Small intestine (tissue), 7 donors: Measurements from ENCODE around the gene DELE1. TPM values are rescaled to one million over a fixed set of nuclear protein-coding genes. Genes with fewer than 3 reads are reported as not detected.

ENCODE experiments used
- DNase-seq, 2 donors: peaks; one replicate each; pipeline versions ENCODE4 v3.0.0 to v3.0.0-alpha.2; 2013
- FAIRE-seq: peaks from 2 replicates; lab custom pipeline; 2012; peaks lifted over from hg19 to GRCh38; lab: Jason Lieb, UNC
- H3K27ac ChIP-seq, 3 donors: one replicate each; pipeline ENCODE4 v1.5.1; 2013; ENCODE audit warnings: low read length in 2 of 3, mild to moderate bottlenecking in 2 of 3, control low read depth in 1 of 3, inconsistent platforms in 1 of 3, low read depth in 1 of 3, moderate library complexity in 1 of 3
- H3K27me3 ChIP-seq, 3 donors: one replicate each; pipeline ENCODE4 v1.6.1; 2013; ENCODE audit warnings: low read length in 3 of 3, inconsistent platforms in 1 of 3; ENCODE audit not compliant: control insufficient read depth in 3 of 3, insufficient read depth in 3 of 3
- H3K36me3 ChIP-seq, 3 donors: one replicate each; pipeline ENCODE4 v1.6.1; 2013; ENCODE audit warnings: low read length in 3 of 3, inconsistent platforms in 1 of 3, low read depth in 1 of 3, mild to moderate bottlenecking in 1 of 3, moderate library complexity in 1 of 3; ENCODE audit not compliant: control insufficient read depth in 3 of 3, insufficient read depth in 2 of 3
- H3K4me1 ChIP-seq, 3 donors: one replicate each; pipeline ENCODE4 v1.6.1; 2013; ENCODE audit warnings: low read length in 2 of 3, inconsistent platforms in 1 of 3, low read depth in 1 of 3, mild to moderate bottlenecking in 1 of 3, moderate library complexity in 1 of 3; ENCODE audit not compliant: control insufficient read depth in 3 of 3, insufficient read depth in 2 of 3
- H3K4me3 ChIP-seq, 3 donors: one replicate each; pipeline ENCODE4 v1.5.1; 2013; ENCODE audit warnings: low read length in 3 of 3, control low read depth in 1 of 3, inconsistent platforms in 1 of 3, low read depth in 1 of 3, mild to moderate bottlenecking in 1 of 3, moderate library complexity in 1 of 3
- H3K9me3 ChIP-seq, 2 donors: one replicate each; pipeline ENCODE4 v1.6.1; 2013; ENCODE audit warnings: low read depth in 1 of 2, low read length in 1 of 2; ENCODE audit not compliant: control insufficient read depth in 2 of 2, insufficient read depth in 1 of 2
- WGBS, 3 donors: extraction: QIAGEN DNeasy Blood & Tissue Kit; methylation state at CpG; one replicate each; pipeline ENCODE4 v1.1.7; 2013; 5-methylcytosine and 5-hydroxymethylcytosine counted together
- polyA plus RNA-seq, 4 donors: library from polyadenylated mRNA; stranded (reverse) in 3 of 4; unstranded in 1 of 4; fragments of 200-250 nt in 3 of 4; fragments of 120-200 nt in 1 of 4; gene quantifications; one replicate each; pipeline versions ENCODE4 v1.2.1 to v1.2.3, GENCODE V29; 2013
- donor health status: healthy with polysubstance abuse.
- donor health status: control.
- donor health status: control.
- donor health status: Bipolar disorder and iron deficiency.
- donor health status: healthy.

The DELE1 gene
- polyA plus RNA-seq, 4 donors = 32.2 to 120 (median 44.4) TPM

DNA sequence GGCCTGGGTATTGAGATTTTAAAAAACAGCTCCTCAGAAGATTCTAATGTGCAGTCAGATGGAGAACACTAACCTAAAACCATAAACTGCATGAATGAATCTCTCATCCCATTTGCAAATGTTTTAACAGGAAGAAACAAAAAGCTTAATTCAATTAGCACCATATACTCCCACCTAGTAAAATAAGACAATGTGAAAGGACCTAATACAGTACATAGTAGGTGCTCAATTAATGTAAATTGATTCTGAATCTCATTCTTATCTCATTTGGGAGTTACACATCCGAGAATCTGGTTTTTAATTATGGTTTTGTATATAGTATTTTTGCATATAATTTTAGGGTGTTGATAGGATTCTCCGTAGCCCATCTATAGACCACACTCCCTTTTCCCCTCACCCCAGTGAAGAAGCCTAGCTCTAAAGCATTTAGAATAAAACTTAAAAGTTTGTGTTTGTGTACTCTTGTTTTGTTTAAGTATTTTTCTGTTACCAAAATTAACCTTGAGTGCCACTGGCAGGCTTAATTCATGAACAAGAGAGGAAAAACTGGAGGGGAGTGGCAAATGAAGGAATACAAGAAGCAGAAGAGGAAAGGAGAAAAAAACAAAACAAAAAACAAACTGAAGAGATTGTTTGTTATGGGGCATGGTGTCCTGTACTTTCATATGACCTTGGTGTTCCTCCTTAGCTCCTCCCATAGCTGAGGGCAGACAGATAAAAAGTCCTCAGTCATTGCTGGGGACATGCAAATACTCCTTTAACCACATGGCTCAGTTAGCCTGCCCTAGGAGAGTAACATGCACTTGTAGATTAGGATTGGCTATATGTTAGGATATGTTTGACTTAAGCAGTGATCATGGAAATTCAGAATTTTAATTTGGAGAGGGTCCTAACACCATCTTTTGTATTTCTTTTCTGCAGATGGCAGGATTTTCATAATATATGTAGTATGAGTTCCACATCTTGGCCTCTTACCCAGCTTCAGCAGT, 46.4 kb downstream of the DELE1 start:
- peaks cover 0 to 15% (median 13%) of the 10 kb centered on the region in 3 donors for H3K4me1 ChIP-seq
- FAIRE-seq = no peak
- H3K27ac ChIP-seq = peak overlapping the region; percentile 97 to 100 (median 99)
- no peaks in the 10 kb centered on the region for H3K27me3 ChIP-seq
- no peaks in the 10 kb centered on the region for H3K9me3 ChIP-seq
- DNase-seq = peak; percentile 65 to 78
- 60 to 72% (median 65%) methylated on average over 2 of the region's 2 CpGs for WGBS, 3 donors
- peak overlapping the region; percentile 62 to 95 (median 72) for H3K4me3 ChIP-seq
- H3K36me3 ChIP-seq = peaks cover 0 to 16% (median 0%) of the 10 kb centered on the region in 3 donors

DNA sequence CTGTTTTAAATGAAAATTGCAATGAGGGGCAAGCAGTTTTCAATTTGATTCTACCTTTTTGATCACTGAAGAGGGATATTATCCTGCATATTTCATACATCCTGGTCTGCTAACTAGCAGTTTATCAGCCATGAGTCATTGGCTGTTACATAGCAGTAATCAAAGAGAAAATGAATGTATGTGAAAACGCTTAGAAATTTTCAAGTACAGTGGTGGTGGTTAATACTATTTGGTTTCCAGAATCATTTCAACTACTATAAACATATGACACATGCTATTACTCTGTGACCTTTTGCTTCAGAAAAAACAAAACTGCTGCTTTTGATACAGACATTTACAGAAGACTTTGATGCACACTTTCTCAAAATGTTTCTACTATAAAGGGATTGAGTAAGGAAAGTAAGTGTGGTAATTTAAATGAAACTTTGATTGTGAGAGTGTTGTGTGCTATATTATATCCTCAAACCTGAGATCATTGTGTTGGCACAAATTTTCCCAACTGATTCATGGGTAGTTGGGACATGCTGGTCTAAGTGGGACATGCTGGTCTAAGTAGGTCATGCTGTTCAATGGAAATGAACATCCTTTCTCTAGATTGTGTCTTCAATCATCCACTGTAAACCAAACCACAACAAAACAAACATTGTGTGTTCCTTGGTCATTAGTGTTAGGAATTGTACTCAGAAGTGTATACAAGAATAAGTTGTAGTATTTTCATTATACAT, 50.4 kb downstream of the DELE1 start:
- peaks cover 0 to 29% (median 6%) of the 10 kb centered on the region in 3 donors for H3K36me3 ChIP-seq
- no peak for FAIRE-seq

DNA sequence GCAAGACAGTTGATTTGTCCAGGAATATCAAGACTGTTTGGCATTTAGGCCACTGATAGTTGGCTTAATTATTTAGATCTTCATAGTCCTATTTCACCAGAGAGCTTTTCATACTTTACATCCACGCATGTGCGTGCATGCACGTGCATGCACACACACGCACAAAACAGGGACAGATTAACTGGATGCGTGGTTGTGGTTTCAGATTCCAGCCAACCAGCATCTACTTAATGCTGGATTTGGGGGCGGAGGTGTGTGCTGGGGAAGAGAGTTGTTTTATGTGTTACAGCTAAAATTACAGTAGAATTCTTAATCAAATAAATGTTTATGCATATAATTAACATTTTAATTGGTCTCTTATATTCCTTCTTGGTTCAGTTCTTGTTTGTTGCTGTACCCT, 52.5 kb downstream of the DELE1 start:
- H3K4me1 ChIP-seq = peaks cover 0 to 12% (median 8%) of the 10 kb centered on the region in 3 donors
- no peak overlapping the region for H3K4me3 ChIP-seq
- DNase-seq (no peak), FAIRE-seq (no peak)
- peaks cover 11 to 41% (median 14%) of the 10 kb centered on the region in 3 donors for H3K36me3 ChIP-seq
- H3K27me3 ChIP-seq = no peaks in the 10 kb centered on the region
- H3K27ac ChIP-seq = no peak overlapping the region
- 92 to 97% (median 95%) methylated on average over 6 of the region's 6 CpGs for WGBS, 3 donors
- H3K9me3 ChIP-seq = no peaks in the 10 kb centered on the region

More for the DNA sequence above, 50.4 kb downstream of the DELE1 start:
- Histone ChIP-seq H3K4me3 (no peak overlapping the region), H3K27me3 (no peaks in the 10 kb centered on the region), H3K27ac (no peak overlapping the region), H3K4me1 (peaks cover 0 to 17% (median 15%) of the 10 kb centered on the region in 3 donors), H3K9me3 (no peaks in the 10 kb centered on the region)
- peak in 1 of 2 donors; percentile 13 for DNase-seq
- 26 to 48% (median 37%) methylated on average over 1 of the region's 1 CpG for WGBS, 3 donors

DNA sequence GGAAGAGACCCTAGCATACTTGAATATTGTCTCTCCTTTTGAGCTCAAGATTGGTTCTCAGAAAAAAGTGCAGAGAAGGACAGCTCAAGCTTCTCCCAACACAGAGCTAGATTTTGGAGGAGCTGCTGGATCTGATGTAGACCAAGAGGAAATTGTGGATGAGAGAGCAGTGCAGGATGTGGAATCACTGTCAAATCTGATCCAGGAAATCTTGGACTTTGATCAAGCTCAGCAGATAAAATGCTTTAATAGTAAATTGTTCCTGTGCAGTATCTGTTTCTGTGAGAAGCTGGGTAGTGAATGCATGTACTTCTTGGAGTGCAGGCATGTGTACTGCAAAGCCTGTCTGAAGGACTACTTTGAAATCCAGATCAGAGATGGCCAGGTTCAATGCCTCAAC, 54.7 kb downstream of the DELE1 start:
- DNase-seq = peak in 1 of 2 donors; percentile 61
- Histone ChIP-seq H3K27me3 (no peaks in the 10 kb centered on the region), H3K36me3 (peaks cover 13 to 31% (median 22%) of the 10 kb centered on the region in 3 donors), H3K4me3 (no peak overlapping the region), H3K27ac (no peak overlapping the region), H3K4me1 (peaks cover 0 to 24% (median 8%) of the 10 kb centered on the region in 3 donors), H3K9me3 (no peaks in the 10 kb centered on the region)
- FAIRE-seq = no peak

DNA sequence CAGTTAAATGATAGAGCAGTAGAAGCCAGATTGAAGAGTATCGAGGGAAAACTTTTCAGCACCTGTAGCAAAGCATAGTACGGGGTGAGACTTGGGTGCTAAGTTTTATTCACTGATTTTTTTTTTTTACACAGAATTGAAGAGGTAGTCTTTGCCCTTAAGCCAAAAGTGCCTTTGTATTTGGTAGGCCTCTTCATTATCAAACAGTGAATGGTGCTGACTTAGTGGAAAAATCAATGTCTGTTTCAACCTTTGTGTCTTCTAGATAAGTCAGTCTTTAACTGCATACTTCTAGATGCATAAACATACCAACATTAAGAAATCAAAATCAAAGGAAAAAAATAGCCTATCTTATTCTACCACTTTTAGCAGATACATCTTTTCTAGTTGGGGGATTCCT, 59.0 kb downstream of the DELE1 start:
- Histone ChIP-seq H3K4me1 (peaks cover 0 to 21% (median 2%) of the 10 kb centered on the region in 3 donors), H3K27ac (peak overlapping the region in 1 of 3 donors; percentile 19), H3K27me3 (no peaks in the 10 kb centered on the region), H3K9me3 (no peaks in the 10 kb centered on the region), H3K4me3 (no peak overlapping the region), H3K36me3 (peaks cover 22 to 39% (median 29%) of the 10 kb centered on the region in 3 donors)
- peak in 1 of 2 donors; percentile 59 for DNase-seq
- 28 to 40% (median 40%) methylated on average over 2 of the region's 2 CpGs for WGBS, 3 donors
- no peak for FAIRE-seq

DNA sequence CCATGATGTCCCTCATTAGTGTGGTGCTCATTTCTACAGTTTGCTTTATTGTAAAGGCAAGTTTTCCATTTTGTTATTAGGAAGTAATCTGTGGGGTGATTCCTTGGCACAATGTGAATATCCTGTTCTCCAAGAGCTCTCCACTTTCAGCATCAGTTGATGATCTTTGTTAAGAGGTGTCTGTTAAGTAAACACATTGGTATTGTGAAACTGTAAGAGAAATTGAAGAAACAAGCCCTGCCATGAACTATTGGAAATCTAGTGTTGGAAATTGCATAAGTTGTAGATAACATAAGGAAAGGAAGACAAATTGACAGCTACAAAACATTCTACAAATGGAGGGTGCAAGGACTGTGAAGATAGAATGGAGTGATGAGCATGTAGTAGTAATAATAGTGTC, 62.4 kb downstream of the DELE1 start:
- peaks cover 11 to 25% (median 22%) of the 10 kb centered on the region in 3 donors for H3K36me3 ChIP-seq
- peaks cover 0 to 13% (median 0%) of the 10 kb centered on the region in 3 donors for H3K4me1 ChIP-seq
- H3K9me3 ChIP-seq = no peaks in the 10 kb centered on the region
- no peak for FAIRE-seq
- no peak overlapping the region for H3K27ac ChIP-seq
- H3K27me3 ChIP-seq = no peaks in the 10 kb centered on the region
- no peak for DNase-seq
- no peak overlapping the region for H3K4me3 ChIP-seq

DNA sequence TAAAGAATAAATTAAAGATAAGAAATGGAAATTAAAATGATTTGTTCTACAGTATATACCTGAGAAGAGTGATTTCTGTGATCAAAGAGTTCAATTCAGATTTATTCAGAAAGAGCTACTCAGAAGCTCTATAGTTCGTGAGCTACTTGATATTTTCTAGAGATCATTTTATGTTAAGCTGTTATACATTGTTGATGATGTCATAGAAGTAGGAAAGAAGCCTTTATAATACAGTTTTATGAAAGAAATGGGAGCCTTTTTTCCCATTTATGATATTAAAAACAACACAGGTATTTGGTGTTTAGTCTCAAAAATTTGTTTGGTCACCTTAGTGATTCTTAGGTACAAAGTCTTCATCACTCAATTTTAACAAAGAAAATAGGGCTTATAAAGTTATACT, 66.0 kb downstream of the DELE1 start:
- Histone ChIP-seq H3K4me3 (no peak overlapping the region), H3K4me1 (peaks cover 0 to 19% (median 0%) of the 10 kb centered on the region in 3 donors), H3K9me3 (no peaks in the 10 kb centered on the region), H3K27ac (no peak overlapping the region), H3K27me3 (no peaks in the 10 kb centered on the region), H3K36me3 (peaks cover 3 to 30% (median 11%) of the 10 kb centered on the region in 3 donors)
- 0% methylated on average over 1 of the region's 1 CpG for WGBS, 3 donors
- no peak for DNase-seq
- FAIRE-seq = no peak
